Neutrophil (primary cell): ENCODE data around the gene ITGA6.

ENCODE experiments used
- H3K27ac ChIP-seq: fragments of 200-600 bp; sonication (generic); 2 replicates; pipeline ENCODE4 v1.5.1; 2016; ENCODE audit warnings: mild to moderate bottlenecking, moderate library complexity
- H3K27me3 ChIP-seq: fragments of 200-600 bp; sonication (generic); 2 replicates; pipeline ENCODE4 v1.6.0; 2016; ENCODE audit warnings: mild to moderate bottlenecking
- H3K36me3 ChIP-seq: fragments of 200-600 bp; sonication (generic); 2 replicates; pipeline ENCODE4 v1.5.1; 2017
- H3K4me1 ChIP-seq, 2 experiments: fragments of 200-600 bp in 1 of 2; sonication (generic) in 1 of 2; 1 replicate in 1 of 2; 2 replicates in 1 of 2; pipeline versions ENCODE4 v1.5.1 to v1.6.1; 2013 to 2016; ENCODE audit warnings: low read depth in 1 of 2, low read length in 1 of 2, mild to moderate bottlenecking in 1 of 2, moderate library complexity in 1 of 2; ENCODE audit not compliant: control insufficient read depth in 1 of 2, insufficient read depth in 1 of 2
- H3K4me3 ChIP-seq, 2 experiments: fragments of 200-600 bp in 1 of 2; sonication (generic) in 1 of 2; 1 replicate in 1 of 2; 2 replicates in 1 of 2; pipeline ENCODE4 v1.5.1; 2013 to 2016; ENCODE audit warnings: low read depth in 1 of 2, low read length in 1 of 2, mild to moderate bottlenecking in 1 of 2, moderate library complexity in 1 of 2
- H3K9me3 ChIP-seq: fragments of 200-600 bp; sonication (generic); 2 replicates; pipeline ENCODE4 v1.5.1; 2016
- CTCF ChIP-seq: fragments of 200-600 bp; sonication (generic); IDR thresholded peaks from 2 replicates; pipeline ENCODE4 v1.5.1; 2016; ENCODE audit warnings: antibody characterized with exemption

Gene ITGA6

GRCh38 chr2:172480301-172481218 is 53.2 kb downstream of the ITGA6 start:
- H3K4me1 ChIP-seq = no peaks in the 10 kb centered on the region
- no peak overlapping the region for H3K4me3 ChIP-seq
- H3K36me3 ChIP-seq = peaks cover 62% of the 10 kb centered on the region
- no peaks in the 10 kb centered on the region for H3K9me3 ChIP-seq
- no peak overlapping the region for H3K27ac ChIP-seq
- TF ChIP-seq CTCF = no peak
- H3K27me3 ChIP-seq = no peaks in the 10 kb centered on the region

GRCh38 chr2:172481507-172482262 is 54.3 kb downstream of the ITGA6 start:
- no peak overlapping the region for H3K27ac ChIP-seq

GRCh38 chr2:172484253-172484652 is 56.9 kb downstream of the ITGA6 start:
- no peaks in the 10 kb centered on the region for H3K4me1 ChIP-seq
- H3K4me3 ChIP-seq = no peak overlapping the region
- TF ChIP-seq CTCF = no peak
- peaks cover 78% of the 10 kb centered on the region for H3K36me3 ChIP-seq
- no peak overlapping the region for H3K27ac ChIP-seq
- no peaks in the 10 kb centered on the region for H3K9me3 ChIP-seq
- no peaks in the 10 kb centered on the region for H3K27me3 ChIP-seq

More at GRCh38 chr2:172481507-172482262, 54.3 kb downstream of the ITGA6 start:
- peaks cover 65% of the 10 kb centered on the region for H3K36me3 ChIP-seq
- no peak overlapping the region for H3K4me3 ChIP-seq
- no peaks in the 10 kb centered on the region for H3K4me1 ChIP-seq
- TF ChIP-seq CTCF = no peak
- H3K27me3 ChIP-seq = no peaks in the 10 kb centered on the region
- H3K9me3 ChIP-seq = no peaks in the 10 kb centered on the region

- no peak overlapping the region for H3K27ac ChIP-seq
- H3K4me3 ChIP-seq = no peak overlapping the region
- no peaks in the 10 kb centered on the region for H3K27me3 ChIP-seq
- H3K4me1 ChIP-seq = no peaks in the 10 kb centered on the region
- no peaks in the 10 kb centered on the region for H3K9me3 ChIP-seq
- TF ChIP-seq CTCF = no peak
- H3K36me3 ChIP-seq = peaks cover 78% of the 10 kb centered on the region
These were observed 57.3 kb downstream of the ITGA6 start for GRCh38 chr2:172484706-172485105.

GRCh38 chr2:172488556-172488955 is 61.2 kb downstream of the ITGA6 start:
- TF ChIP-seq CTCF = no peak
- no peak overlapping the region for H3K27ac ChIP-seq
- H3K9me3 ChIP-seq = no peaks in the 10 kb centered on the region
- no peak overlapping the region for H3K4me3 ChIP-seq
- no peaks in the 10 kb centered on the region for H3K27me3 ChIP-seq
- no peaks in the 10 kb centered on the region for H3K4me1 ChIP-seq
- H3K36me3 ChIP-seq = peaks cover 91% of the 10 kb centered on the region
